PC-3 (cell line): ENCODE results near the gene SRRM3. TPM values are rescaled to one million over a fixed set of nuclear protein-coding genes. Genes with fewer than 3 reads are reported as not detected.
"Not testable (repeated sequence)": the region's sequence is repeated elsewhere in the genome, so short reads cannot be mapped to it uniquely, and the experiment has no call there.

Experiments used
- ATAC-seq: fragments of 200-7000 bp; cut with Tn5 transposase; 2 replicates; pipeline ENCODE4 v1.9.1; 2020; ENCODE audit warnings: mild to moderate bottlenecking, moderate library complexity
- BruUV-seq: library from RNA; stranded (reverse); fragments of 400-500 nt; replicated peaks from 2 replicates; lab custom pipeline; 2021; lab: Mats Ljungman, UMichigan
- CTCF ChIA-PET: fragments of 300-600 bp; sonication (Branson Sonifier 250); formaldehyde crosslinking; loops from one replicate; lab custom pipeline; 2022; ENCODE audit warnings: antibody characterized with exemption; lab: Charles Lee
- POLR2A ChIA-PET: fragments of 300-600 bp; sonication (Branson Sonifier 250); formaldehyde crosslinking; loops from one replicate; lab custom pipeline; 2022; ENCODE audit warnings: antibody characterized with exemption; ENCODE audit not compliant: unreplicated experiment; lab: Charles Lee
- DNase-seq: peaks from one replicate; pipeline ENCODE4 v3.0.0-alpha.2; 2015
- H2AFZ ChIP-seq: fragments of 300-600 bp; sonication (generic); 2 replicates; pipeline ENCODE4 v1.6.0; 2016; ENCODE audit warnings: antibody characterized with exemption, low read length
- H3F3A ChIP-seq: fragments of 300-600 bp; sonication (generic); one replicate; pipeline ENCODE4 v1.6.0; 2017; ENCODE audit warnings: antibody characterized with exemption, low read length, control low read depth, mild to moderate bottlenecking; ENCODE audit not compliant: unreplicated experiment
- H3K27ac ChIP-seq: fragments of 300-600 bp; sonication (generic); 2 replicates; pipeline ENCODE4 v1.5.1; 2016; ENCODE audit warnings: mild to moderate bottlenecking, low read length
- H3K27me3 ChIP-seq: fragments of 300-600 bp; sonication (generic); 2 replicates; pipeline ENCODE4 v1.6.1; 2016; ENCODE audit warnings: low read length, mixed read lengths
- H3K36me3 ChIP-seq: fragments of 300-600 bp; sonication (generic); 2 replicates; pipeline ENCODE4 v1.6.1; 2016; ENCODE audit warnings: low read depth, mixed run types, low read length, mixed read lengths
- H3K4me1 ChIP-seq: fragments of 300-600 bp; sonication (generic); 2 replicates; pipeline ENCODE4 v1.5.1; 2016; ENCODE audit warnings: low read length; ENCODE audit not compliant: insufficient read depth
- H3K4me2 ChIP-seq: fragments of 300-600 bp; sonication (generic); 2 replicates; pipeline ENCODE4 v1.6.0; 2016; ENCODE audit warnings: low read length
- H3K4me3 ChIP-seq: fragments of 300-600 bp; sonication (generic); 2 replicates; pipeline ENCODE4 v1.5.1; 2016; ENCODE audit warnings: mild to moderate bottlenecking, low read length, mixed read lengths
- H3K79me2 ChIP-seq: fragments of 300-600 bp; sonication (generic); 2 replicates; pipeline ENCODE4 v1.6.1; 2017; ENCODE audit warnings: low read length, mixed read lengths
- H3K9ac ChIP-seq: fragments of 300-600 bp; sonication (generic); 2 replicates; pipeline ENCODE4 v1.6.0; 2016; ENCODE audit warnings: mild to moderate bottlenecking, low read length
- H3K9me2 ChIP-seq: fragments of 300-600 bp; sonication (generic); replicated peaks from 2 replicates; pipeline ENCODE4 v1.6.1; 2016; ENCODE audit warnings: mixed run types, low read length, mixed read lengths
- H3K9me3 ChIP-seq: fragments of 300-600 bp; sonication (generic); 2 replicates; pipeline ENCODE4 v1.6.1; 2016; ENCODE audit warnings: low read length, mixed read lengths
- H4K20me1 ChIP-seq: fragments of 300-600 bp; sonication (generic); 2 replicates; pipeline ENCODE4 v1.6.1; 2016; ENCODE audit warnings: low read length, mixed read lengths
- CTCF ChIP-seq: fragments of 300-600 bp; sonication (generic); conservative IDR thresholded peaks from 2 replicates; pipeline ENCODE4 v1.5.1; 2017; ENCODE audit warnings: antibody characterized with exemption, low read depth, mild to moderate bottlenecking, low read length
- EZH2 ChIP-seq: fragments of 300-600 bp; sonication (generic); IDR thresholded peaks from one replicate; pipeline ENCODE4 v1.6.1; 2017; ENCODE audit warnings: antibody characterized with exemption, mild to moderate bottlenecking, low read length; ENCODE audit not compliant: unreplicated experiment
- EZH2phosphoT487 ChIP-seq: fragments of 300-600 bp; sonication (generic); IDR thresholded peaks from 2 replicates; pipeline ENCODE4 v1.6.1; 2018; ENCODE audit warnings: mild to moderate bottlenecking, antibody characterized with exemption, low read length, borderline replicate concordance
- intact Hi-C: fragments of 100-400 bp; cut with micrococcal nuclease; formaldehyde crosslinking; loops from 2 replicates; pipeline ENCODE4 v1.9.0; 2023
- total RNA-seq: library from RNA; depleted of rRNA; stranded (reverse); fragments of >200 nt; gene quantifications from 2 replicates; pipeline ENCODE4 v1.2.3, GENCODE V29; 2014

SRRM3 gene
- total RNA-seq, 1 experiment from 2014 or later, result 0.66 TPM

DNA sequence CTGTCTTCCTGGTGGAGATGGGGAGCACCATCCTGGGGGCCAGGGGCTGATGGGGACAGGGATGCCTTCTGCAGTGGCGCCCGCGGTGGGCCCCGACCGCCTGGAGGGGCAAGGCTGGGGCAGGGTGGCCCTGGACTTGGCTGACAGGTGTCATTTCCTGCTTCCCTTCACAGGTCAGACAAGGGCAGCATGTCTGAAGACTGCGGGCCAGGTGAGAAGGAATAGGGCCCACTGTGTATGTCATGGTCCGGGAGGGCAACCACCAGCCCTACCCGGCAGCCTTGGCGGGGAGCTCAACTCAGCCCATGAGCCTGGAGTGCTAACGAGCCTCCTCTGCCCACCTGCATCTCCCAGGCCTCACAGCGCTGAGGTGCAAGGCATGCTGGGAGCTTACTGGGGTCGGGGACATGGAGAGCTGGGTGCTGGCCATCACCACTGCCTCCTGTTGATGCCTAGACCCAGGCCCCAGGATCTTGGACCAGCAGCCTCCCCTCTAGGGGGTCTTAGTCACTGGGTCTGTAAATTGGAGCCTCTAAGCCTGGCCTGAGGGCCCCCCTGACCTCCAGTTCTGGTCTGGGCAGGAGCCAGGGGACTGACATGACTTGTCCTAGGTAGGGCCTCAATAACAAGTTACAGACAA lies 28.0 kb upstream of the SRRM3 start:
- ATAC-seq (no peak), DNase-seq (no peak)
- no peaks in the 10 kb centered on the region for H3F3A ChIP-seq
- CTCF ChIA-PET, result no interaction called here
- H3K4me1 ChIP-seq, result no peaks in the 10 kb centered on the region
- H3K9me3 ChIP-seq, result no peaks in the 10 kb centered on the region
- H3K36me3 ChIP-seq, result no peaks in the 10 kb centered on the region
- H3K4me2 ChIP-seq, result no peak overlapping the region
- H2AFZ ChIP-seq, result no peak overlapping the region
- H3K4me3 ChIP-seq, result no peak overlapping the region
- no peak overlapping the region for H3K27ac ChIP-seq
- H3K9ac ChIP-seq, result no peak overlapping the region
- no peaks in the 10 kb centered on the region for H3K9me2 ChIP-seq
- intact Hi-C loops, result no loop called here
- no TSS peak for BruUV-seq
- no peaks in the 10 kb centered on the region for H4K20me1 ChIP-seq
- no peaks in the 10 kb centered on the region for H3K27me3 ChIP-seq
- no peaks in the 10 kb centered on the region for H3K79me2 ChIP-seq
- TF ChIP-seq EZH2, result no peak
- TF ChIP-seq EZH2phosphoT487, result no peak
- no peak for TF ChIP-seq CTCF
- POLR2A ChIA-PET, result no interaction called here

DNA sequence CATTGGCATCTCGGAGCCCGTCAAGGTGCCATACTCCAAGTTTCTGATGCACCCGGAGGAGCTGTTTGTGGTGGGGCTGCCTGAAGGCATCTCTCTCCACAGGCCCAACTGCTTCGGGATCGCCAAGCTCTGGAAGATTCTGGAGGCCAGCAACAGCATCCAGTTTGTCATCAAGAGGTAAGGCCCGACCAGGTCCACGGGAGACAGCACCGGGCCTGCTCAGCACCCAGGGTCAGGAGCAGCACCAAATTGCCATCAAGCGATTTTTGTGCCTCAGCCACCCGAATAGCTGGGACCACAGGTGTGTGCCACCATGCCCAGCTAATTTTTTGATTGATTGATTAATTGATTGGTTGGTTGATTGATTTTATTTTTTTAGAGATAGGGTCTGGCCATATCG lies 24.7 kb upstream of the SRRM3 start:
- H4K20me1 ChIP-seq, H3K4me1 ChIP-seq, POLR2A ChIA-PET, H3K9me2 ChIP-seq, H3K79me2 ChIP-seq, H3K36me3 ChIP-seq, H2AFZ ChIP-seq, ATAC-seq, H3K27me3 ChIP-seq, CTCF ChIA-PET, H3F3A ChIP-seq, BruUV-seq, H3K9me3 ChIP-seq, intact Hi-C loops, H3K4me3 ChIP-seq, H3K4me2 ChIP-seq, DNase-seq, H3K27ac ChIP-seq, H3K9ac ChIP-seq: not testable (repeated sequence)

- TF ChIP-seq CTCF, result no peak
- no peak for TF ChIP-seq EZH2
- TF ChIP-seq EZH2phosphoT487, result no peak
- Histone ChIP-seq H3K27ac (no peak overlapping the region), H4K20me1 (no peaks in the 10 kb centered on the region), H3K9ac (no peak overlapping the region), H3F3A (no peaks in the 10 kb centered on the region), H2AFZ (no peak overlapping the region), H3K4me1 (no peaks in the 10 kb centered on the region), H3K79me2 (no peaks in the 10 kb centered on the region), H3K36me3 (no peaks in the 10 kb centered on the region), H3K27me3 (no peaks in the 10 kb centered on the region), H3K9me2 (no peaks in the 10 kb centered on the region), H3K9me3 (no peaks in the 10 kb centered on the region), H3K4me2 (no peak overlapping the region), H3K4me3 (no peak overlapping the region)
- ChIA-PET POLR2A (no interaction called here), CTCF (interaction anchor here (0.5 kb wide), 1 partner anchor 113 kb away, joined by 4 read pairs; no protein-coding TSS in a partner anchor)
- no peak for DNase-seq
- intact Hi-C loops, result no loop called here
- BruUV-seq, result no TSS peak
- ATAC-seq, result no peak
Observed at GRCh38 chr7:76179686-76180085, 22.0 kb upstream of the SRRM3 start.
